OCI-M2 (cell line): ENCODE measurements around the gene HGS.
"Not testable (repeated sequence)": the region's sequence is repeated elsewhere in the genome, so short reads cannot be mapped to it uniquely, and the experiment has no call there.

Experiments
- DNase-seq: peaks from one replicate; lab custom pipeline; 2025; ENCODE audit not compliant: unreplicated experiment; lab: John Stamatoyannopoulos, UW

The HGS gene

DNA sequence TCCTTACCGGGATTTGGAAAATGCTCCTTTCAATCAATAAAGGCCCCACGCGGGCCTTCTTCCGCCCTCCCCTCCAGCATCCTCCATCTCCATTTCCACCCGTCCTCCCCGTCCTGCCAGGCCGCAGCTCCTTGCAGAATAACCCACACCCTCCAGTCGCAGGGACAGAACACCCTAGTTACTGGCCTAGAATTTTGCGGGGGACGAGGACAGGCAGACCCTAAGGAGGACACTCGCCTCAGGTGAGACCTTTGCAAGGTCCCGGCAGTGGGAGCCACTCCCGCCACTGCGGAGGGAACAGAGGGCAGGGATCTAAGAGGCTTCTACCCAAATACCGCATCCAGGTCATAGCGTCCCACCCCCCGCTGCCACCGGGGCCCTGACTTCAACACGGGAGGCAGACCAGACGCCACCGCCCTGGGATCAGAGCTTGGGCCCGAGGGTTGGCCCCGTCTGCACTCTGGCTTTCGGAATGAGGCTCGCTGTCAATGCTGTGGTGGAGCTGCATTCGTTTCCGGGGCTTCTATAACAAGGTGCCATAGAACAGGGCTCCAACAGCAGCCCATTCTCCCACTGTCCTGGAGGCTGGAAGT is 55.1 kb downstream of the HGS start:
- no peak for DNase-seq

DNA sequence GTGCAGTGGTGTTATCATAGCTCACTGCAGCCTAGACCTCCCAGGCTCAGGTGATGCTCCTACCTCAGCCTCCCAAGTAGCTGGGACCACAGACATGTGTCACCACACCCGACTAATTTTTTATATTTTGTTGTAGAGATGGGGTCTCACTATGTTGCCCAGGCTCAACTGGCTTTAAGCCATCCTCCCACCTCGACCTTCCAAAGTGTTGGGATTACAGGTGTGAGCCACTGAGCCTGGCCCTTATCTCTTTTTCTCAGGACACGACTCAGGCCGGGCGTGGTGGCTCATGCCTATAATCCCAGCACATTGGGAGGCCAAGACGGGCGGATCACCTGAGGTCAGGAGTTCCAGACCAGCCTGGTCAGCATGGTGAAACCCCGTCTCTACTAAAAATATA is 55.8 kb downstream of the HGS start:
- DNase-seq = not testable (repeated sequence)

DNA sequence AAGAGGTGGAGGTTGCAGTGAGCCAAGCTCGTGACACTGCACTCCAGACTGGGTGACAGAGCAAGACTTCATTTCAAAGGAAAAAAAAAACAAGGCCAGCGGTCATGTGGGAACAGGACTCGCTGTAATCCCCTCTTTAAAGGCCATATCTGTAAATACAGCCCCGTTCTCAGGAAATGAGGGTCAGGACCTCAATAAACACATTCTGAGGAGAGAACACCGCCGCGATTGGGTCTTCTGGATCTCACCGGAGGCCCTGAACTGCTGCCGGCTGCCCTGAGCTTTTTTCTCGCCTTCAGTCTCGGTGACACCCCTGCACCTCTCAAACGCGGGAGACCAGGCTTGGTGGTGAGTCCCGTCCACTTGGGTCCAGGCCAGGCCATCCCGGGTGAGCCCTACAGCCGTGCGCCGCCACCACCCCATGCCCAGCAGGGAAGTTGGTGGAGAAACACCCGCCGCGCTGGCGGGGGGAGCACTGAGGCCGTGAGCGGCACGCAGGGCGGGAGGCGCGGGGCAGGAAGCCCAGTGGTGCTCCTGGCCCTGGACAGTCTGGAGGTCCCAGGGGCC is 56.7 kb downstream of the HGS start:
- DNase-seq = no peak

DNA sequence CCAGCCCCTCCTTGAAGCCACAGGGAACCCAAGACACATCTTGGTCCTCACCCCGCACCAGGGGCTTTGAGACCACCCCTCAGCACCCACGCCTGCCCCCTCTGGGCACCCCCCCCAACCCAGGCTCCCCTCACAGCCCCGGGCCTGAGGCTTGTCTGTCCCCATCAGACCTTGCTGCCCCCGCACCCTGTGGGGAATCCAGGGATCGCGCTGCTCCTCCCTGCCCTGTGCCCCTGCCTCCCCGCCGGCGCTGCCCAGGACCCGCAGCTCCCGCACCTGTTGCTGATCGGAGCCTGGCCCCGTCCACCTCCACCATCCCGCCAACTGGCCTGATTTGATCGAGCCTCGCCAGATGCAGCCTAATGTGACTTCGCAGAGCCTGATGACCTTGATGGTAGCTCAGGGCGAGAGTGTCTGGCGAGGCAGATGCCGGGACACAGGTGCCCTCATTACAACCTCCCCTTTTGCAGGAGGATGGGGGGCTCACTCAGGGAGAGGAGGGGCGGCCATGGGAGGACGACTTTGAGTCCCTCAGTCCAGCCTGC is 57.3 kb downstream of the HGS start:
- DNase-seq = no peak

DNA sequence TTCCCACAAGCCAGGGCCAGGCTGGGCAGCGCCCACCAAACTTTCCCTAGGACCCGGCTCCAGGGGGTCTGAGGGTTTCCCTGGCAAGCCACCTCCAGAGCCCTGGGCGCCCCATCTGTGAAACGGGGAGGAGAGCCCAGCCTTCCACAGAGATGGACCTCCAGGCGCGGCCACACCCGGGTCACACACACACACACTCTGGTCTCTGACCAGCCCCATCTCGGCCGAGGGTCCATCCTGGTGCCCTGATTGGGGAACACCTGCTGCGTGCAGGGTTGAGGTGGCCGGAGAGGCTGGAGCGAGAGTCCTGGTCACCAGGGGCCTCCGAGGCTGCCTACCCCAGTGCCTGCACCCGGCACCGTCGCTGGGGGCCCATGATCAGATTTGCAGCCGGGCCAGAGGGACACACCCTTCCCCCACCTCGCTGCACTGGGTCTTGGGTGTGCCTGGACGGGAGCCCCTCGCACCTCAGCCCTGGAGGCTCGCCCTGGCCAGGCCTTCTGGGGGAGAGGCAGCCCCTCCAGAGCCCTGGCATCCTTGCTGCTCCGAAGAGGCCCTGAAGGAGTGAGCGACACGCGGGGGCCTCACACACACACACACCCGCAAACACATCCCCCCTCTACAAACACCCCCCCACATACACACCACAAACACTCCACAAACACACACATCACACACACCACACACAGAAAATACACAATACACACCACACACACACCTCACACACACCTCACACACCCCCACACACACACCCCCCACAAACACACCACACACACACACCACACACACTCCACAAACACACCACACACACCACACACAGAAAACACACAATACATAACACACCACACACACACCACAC is 58.0 kb downstream of the HGS start:
- DNase-seq = no peak
